Suprapubic skin (tissue), 3 donors: ENCODE results near the gene ERG.

ENCODE experiments used
- POLR2A ChIP-seq, 2 donors: fragments of 450-650 bp; IDR thresholded peaks; one replicate each; pipeline ENCODE4 v1.6.1; 2017; ENCODE audit warnings: antibody characterized with exemption in 2 of 2, mild to moderate bottlenecking in 2 of 2, moderate library complexity in 2 of 2
- TF ChIP-seq, protein P1 (sequence below), 2 donors: fragments of 200-600 bp in 1 of 2; fragments of 450-650 bp in 1 of 2; sonication (generic) in 1 of 2; IDR thresholded peaks; one replicate each; pipeline ENCODE4 v1.5.1; 2016 to 2019; ENCODE audit warnings: antibody characterized with exemption in 2 of 2, mild to moderate bottlenecking in 1 of 2, moderate library complexity in 1 of 2

DNA sequence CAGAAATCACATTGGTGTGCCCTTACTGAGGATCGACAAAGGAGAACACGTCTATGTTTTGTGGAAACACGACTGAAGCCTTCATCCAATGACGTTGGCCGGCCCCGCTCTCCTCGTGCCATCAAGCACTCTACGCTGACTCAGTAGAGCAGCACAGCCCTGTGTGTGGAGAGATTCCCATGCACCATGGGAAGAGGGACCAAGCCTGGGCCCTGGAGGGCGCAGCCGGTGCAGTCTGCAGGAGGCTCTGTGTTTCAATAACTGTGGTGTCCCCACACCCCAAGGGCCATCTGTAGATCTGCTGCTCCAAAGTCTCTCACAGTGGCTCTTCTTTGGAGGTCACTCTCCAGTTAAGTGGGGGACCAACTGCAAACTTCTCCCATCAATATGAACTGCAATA, 144.0 kb downstream of the ERG start:
- TF ChIP-seq, protein P1, sequence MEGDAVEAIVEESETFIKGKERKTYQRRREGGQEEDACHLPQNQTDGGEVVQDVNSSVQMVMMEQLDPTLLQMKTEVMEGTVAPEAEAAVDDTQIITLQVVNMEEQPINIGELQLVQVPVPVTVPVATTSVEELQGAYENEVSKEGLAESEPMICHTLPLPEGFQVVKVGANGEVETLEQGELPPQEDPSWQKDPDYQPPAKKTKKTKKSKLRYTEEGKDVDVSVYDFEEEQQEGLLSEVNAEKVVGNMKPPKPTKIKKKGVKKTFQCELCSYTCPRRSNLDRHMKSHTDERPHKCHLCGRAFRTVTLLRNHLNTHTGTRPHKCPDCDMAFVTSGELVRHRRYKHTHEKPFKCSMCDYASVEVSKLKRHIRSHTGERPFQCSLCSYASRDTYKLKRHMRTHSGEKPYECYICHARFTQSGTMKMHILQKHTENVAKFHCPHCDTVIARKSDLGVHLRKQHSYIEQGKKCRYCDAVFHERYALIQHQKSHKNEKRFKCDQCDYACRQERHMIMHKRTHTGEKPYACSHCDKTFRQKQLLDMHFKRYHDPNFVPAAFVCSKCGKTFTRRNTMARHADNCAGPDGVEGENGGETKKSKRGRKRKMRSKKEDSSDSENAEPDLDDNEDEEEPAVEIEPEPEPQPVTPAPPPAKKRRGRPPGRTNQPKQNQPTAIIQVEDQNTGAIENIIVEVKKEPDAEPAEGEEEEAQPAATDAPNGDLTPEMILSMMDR (IDR thresholded peaks at IDR 0.05), result no peak
- TF ChIP-seq POLR2A (IDR thresholded peaks at IDR 0.05), result no peak
